HEK293 (cell line): ENCODE data around the gene TCF12.

Source experiments
- CTCF ChIA-PET: fragments of 350-600 bp; formaldehyde crosslinking; extraction: SDS; loops from one replicate; lab custom pipeline; 2021; ENCODE audit warnings: antibody characterized with exemption; lab: Yijun Ruan, JAX
- POLR2A ChIA-PET: fragments of 300-600 bp; formaldehyde crosslinking; extraction: SDS; loops from one replicate; lab custom pipeline; 2020; ENCODE audit warnings: antibody characterized with exemption, inconsistent platforms; lab: Yijun Ruan, JAX
- H3K27ac ChIP-seq: fragments of 200-500 bp; sonication (Bioruptor generic); 2 replicates; pipeline ENCODE4 v1.5.1; 2014; ENCODE audit warnings: low read depth, low read length, control low read depth, inconsistent platforms; ENCODE audit errors: extremely low read depth
- H3K36me3 ChIP-seq, 2 experiments: fragments of 200-500 bp in 1 of 2; sonication (Bioruptor generic) in 1 of 2; 1 replicate in 1 of 2; 2 replicates in 1 of 2; pipeline ENCODE4 v1.5.1; 2014 to 2017; ENCODE audit warnings: inconsistent platforms in 2 of 2, low read length in 2 of 2; ENCODE audit not compliant: control insufficient read depth in 2 of 2, insufficient read depth in 1 of 2
- H3K4me1 ChIP-seq: fragments of 200-500 bp; sonication (Bioruptor generic); 2 replicates; pipeline ENCODE4 v1.5.1; 2014; ENCODE audit warnings: mild to moderate bottlenecking, low read length, inconsistent platforms; ENCODE audit not compliant: control insufficient read depth, insufficient read depth
- H3K4me3 ChIP-seq: 2 replicates; pipeline ENCODE4 v1.5.1; 2011; ENCODE audit warnings: low read depth, mild to moderate bottlenecking, control low read depth, low read length, moderate library complexity
- H3K9me3 ChIP-seq: fragments of 200-500 bp; sonication (Bioruptor generic); 2 replicates; pipeline ENCODE4 v1.5.1; 2014; ENCODE audit warnings: low read depth, low read length, inconsistent platforms; ENCODE audit not compliant: control insufficient read depth, insufficient read depth
- HOXD13 ChIP-seq: sonication (generic); formaldehyde crosslinking; IDR thresholded peaks from 2 replicates; pipeline ENCODE4 v1.8.0; 2022; ENCODE audit warnings: missing genetic modification reagents, borderline replicate concordance
- OSR2 ChIP-seq: fragments of 450-650 bp; formaldehyde crosslinking; IDR thresholded peaks from 2 replicates; pipeline ENCODE4 v1.5.1; 2016; ENCODE audit warnings: missing biosample characterization, missing genetic modification characterization
- PRDM6 ChIP-seq: fragments of 450-650 bp; formaldehyde crosslinking; IDR thresholded peaks from 2 replicates; pipeline ENCODE4 v1.5.1; 2017; ENCODE audit warnings: missing biosample characterization, missing genetic modification characterization
- SP7 ChIP-seq: fragments of 450-650 bp; formaldehyde crosslinking; IDR thresholded peaks from 2 replicates; pipeline ENCODE4 v1.5.1; 2016; ENCODE audit warnings: missing biosample characterization, missing genetic modification characterization
- ZBTB20 ChIP-seq: fragments of 450-650 bp; formaldehyde crosslinking; IDR thresholded peaks from 2 replicates; pipeline ENCODE4 v1.5.1; 2016; ENCODE audit warnings: missing biosample characterization, missing genetic modification characterization
- ZFHX2 ChIP-seq: fragments of 450-650 bp; formaldehyde crosslinking; conservative IDR thresholded peaks from 2 replicates; pipeline ENCODE4 v1.5.1; 2016; ENCODE audit warnings: missing biosample characterization, missing genetic modification characterization
- ZNF114 ChIP-seq: fragments of 450-650 bp; formaldehyde crosslinking; IDR thresholded peaks from 2 replicates; pipeline ENCODE4 v1.5.0; 2017; ENCODE audit warnings: missing biosample characterization, missing genetic modification characterization
- ZNF132 ChIP-seq: fragments of 450-650 bp; formaldehyde crosslinking; IDR thresholded peaks from 2 replicates; pipeline ENCODE4 v1.5.1; 2017; ENCODE audit warnings: missing biosample characterization, missing genetic modification characterization, borderline replicate concordance
- ZNF214 ChIP-seq: fragments of 450-650 bp; formaldehyde crosslinking; IDR thresholded peaks from 2 replicates; pipeline ENCODE4 v1.5.1; 2017; ENCODE audit warnings: missing biosample characterization, mild to moderate bottlenecking, missing genetic modification characterization, borderline replicate concordance
- ZNF280C ChIP-seq: fragments of 450-650 bp; formaldehyde crosslinking; IDR thresholded peaks from 2 replicates; pipeline ENCODE4 v1.5.1; 2016; ENCODE audit warnings: missing biosample characterization, missing genetic modification characterization
- ZNF335 ChIP-seq: fragments of 450-650 bp; formaldehyde crosslinking; conservative IDR thresholded peaks from 2 replicates; pipeline ENCODE4 v1.5.1; 2016; ENCODE audit warnings: missing biosample characterization, missing genetic modification characterization
- ZNF362 ChIP-seq: fragments of 450-650 bp; formaldehyde crosslinking; IDR thresholded peaks from 2 replicates; pipeline ENCODE4 v1.5.1; 2016; ENCODE audit warnings: missing biosample characterization, missing genetic modification characterization
- ZNF530 ChIP-seq: fragments of 450-650 bp; formaldehyde crosslinking; IDR thresholded peaks from 2 replicates; pipeline ENCODE4 v1.5.1; 2016; ENCODE audit warnings: low read depth, missing biosample characterization, missing genetic modification characterization
- ZNF555 ChIP-seq: fragments of 450-650 bp; formaldehyde crosslinking; conservative IDR thresholded peaks from 2 replicates; pipeline ENCODE4 v1.5.1; 2017; ENCODE audit warnings: missing biosample characterization, mild to moderate bottlenecking, missing genetic modification characterization, inconsistent platforms
- ZNF629 ChIP-seq: fragments of 450-650 bp; formaldehyde crosslinking; IDR thresholded peaks from 2 replicates; pipeline ENCODE4 v1.5.1; 2017; ENCODE audit warnings: missing biosample characterization, missing genetic modification characterization
- ZNF660 ChIP-seq: fragments of 450-650 bp; IDR thresholded peaks from 2 replicates; pipeline ENCODE4 v1.5.1; 2018; ENCODE audit warnings: missing biosample characterization, mild to moderate bottlenecking, missing genetic modification characterization
- ZNF701 ChIP-seq: fragments of 450-650 bp; formaldehyde crosslinking; IDR thresholded peaks from 2 replicates; pipeline ENCODE4 v1.5.1; 2016; ENCODE audit warnings: missing biosample characterization, missing genetic modification characterization
- ZNF747 ChIP-seq: fragments of 450-650 bp; formaldehyde crosslinking; IDR thresholded peaks from 2 replicates; pipeline ENCODE4 v1.5.1; 2016; ENCODE audit warnings: missing biosample characterization, missing genetic modification characterization
- ZNF792 ChIP-seq: fragments of 450-650 bp; formaldehyde crosslinking; IDR thresholded peaks from 2 replicates; pipeline ENCODE4 v1.5.1; 2016; ENCODE audit warnings: missing biosample characterization, missing genetic modification characterization
- ZSCAN30 ChIP-seq: fragments of 450-650 bp; IDR thresholded peaks from 2 replicates; pipeline ENCODE4 v1.5.1; 2018; ENCODE audit warnings: missing biosample characterization, mild to moderate bottlenecking, missing genetic modification characterization, moderate library complexity
- TF ChIP-seq, protein P1 (sequence below): fragments of 450-650 bp; formaldehyde crosslinking; IDR thresholded peaks from 2 replicates; pipeline ENCODE4 v1.5.1; 2016; ENCODE audit warnings: missing biosample characterization, missing genetic modification characterization

TCF12 gene

GRCh38 chr15:57216288-57216687 lies 297.8 kb downstream of the TCF12 start:
- ChIA-PET POLR2A (interaction anchor here (0.6 kb wide), 1 partner anchor 112 kb away, joined by 3 read pairs; no protein-coding TSS in a partner anchor), CTCF (interaction anchor here (0.6 kb wide), 2 partner anchors 40 to 511 kb away, joined by 3 to 4 read pairs; no protein-coding TSS in a partner anchor)
- Histone ChIP-seq H3K4me3 (no peak overlapping the region), H3K9me3 (no peaks in the 10 kb centered on the region), H3K4me1 (peaks cover 20% of the 10 kb centered on the region; the same call in 1 of the 2 replicates), H3K27ac (no peak overlapping the region), H3K36me3 (no peaks in the 10 kb centered on the region)
- TF ChIP-seq OSR2 (tag by site-specific recombination): peak; percentile 43; the same call in 1 of the 2 replicates
- no peak for TF ChIP-seq ZNF747 (tag by site-specific recombination)
- no peak for TF ChIP-seq ZNF792 (tag by site-specific recombination)
- TF ChIP-seq SP7: 0 out of 2 replicates have a peak, but pooled peaks have one; percentile 15
- TF ChIP-seq ZNF335 (tag by site-specific recombination): peak; percentile 33; the same call in 1 of the 2 replicates
- no peak for TF ChIP-seq ZBTB20 (tag by site-specific recombination)
- no peak for TF ChIP-seq ZNF701 (tag by site-specific recombination)
- TF ChIP-seq HOXD13 (CRISPR knock-in tag): no peak
- TF ChIP-seq PRDM6: peak; percentile 71
- peak; percentile 42; the same call in 1 of the 2 replicates for TF ChIP-seq ZNF629 (tag by site-specific recombination)
- TF ChIP-seq ZNF280C (tag by site-specific recombination): no peak
- peak; percentile 44; the same call in 1 of the 2 replicates for TF ChIP-seq ZNF362 (tag by site-specific recombination)

DNA sequence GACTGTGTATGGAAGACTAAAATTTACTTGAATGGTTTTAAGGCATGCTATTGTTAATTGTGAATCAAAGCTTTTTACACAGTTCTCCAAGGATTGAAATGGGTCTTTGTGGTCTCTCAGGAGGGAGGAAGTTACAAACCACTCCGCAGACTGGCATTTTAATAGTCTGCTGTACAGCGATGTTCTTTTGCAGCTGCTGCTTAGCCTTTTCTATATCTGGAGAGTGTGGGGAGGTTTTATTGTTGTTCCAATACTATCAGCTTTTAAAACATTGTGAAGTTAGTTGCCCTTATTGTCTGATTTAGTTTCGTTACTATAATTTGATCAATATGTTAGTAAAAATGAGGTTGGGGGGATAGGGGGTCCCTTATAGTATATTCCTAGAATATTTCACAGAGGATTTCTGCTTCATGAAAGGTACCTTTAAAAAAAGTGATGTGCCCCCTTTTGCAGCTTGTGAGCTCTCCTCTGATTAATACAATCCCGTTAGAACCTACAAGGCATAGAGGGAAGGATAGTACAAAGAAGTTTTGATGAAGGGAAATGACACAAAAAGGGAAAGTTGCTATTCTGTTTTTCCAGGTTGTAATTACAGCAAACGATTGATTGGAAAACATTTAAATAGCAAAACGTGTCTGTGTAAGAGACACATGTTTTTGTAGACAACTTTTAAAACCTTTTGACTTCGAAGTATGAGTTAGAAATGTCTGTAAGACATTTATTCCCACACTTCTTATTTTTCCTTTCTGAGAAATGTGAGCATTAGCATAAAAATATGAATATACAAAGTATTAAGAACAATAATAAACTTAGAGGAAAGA lies 299.5 kb downstream of the TCF12 start:
- H3K27ac ChIP-seq: no peak overlapping the region
- ChIA-PET CTCF (interaction anchor here (1.2 kb wide), 1 partner anchor 88 kb away, joined by 4 read pairs; no protein-coding TSS in a partner anchor), POLR2A (no interaction called here)
- no peaks in the 10 kb centered on the region for H3K36me3 ChIP-seq
- no peaks in the 10 kb centered on the region for H3K9me3 ChIP-seq
- H3K4me1 ChIP-seq: peaks cover 20% of the 10 kb centered on the region; the same call in 1 of the 2 replicates
- no peak overlapping the region for H3K4me3 ChIP-seq
- TF ChIP-seq ZNF280C (tag by site-specific recombination) (no peak), ZNF660 (tag by site-specific recombination) (peak; percentile 93), ZNF214 (tag by site-specific recombination) (no peak), ZFHX2 (tag by site-specific recombination) (no peak), ZNF114 (tag by site-specific recombination) (no peak), ZNF132 (tag by site-specific recombination) (no peak), ZNF335 (tag by site-specific recombination) (peak; percentile 52; the same call in 1 of the 2 replicates), ZNF530 (tag by site-specific recombination) (no peak), ZNF555 (no peak), ZSCAN30 (tag by site-specific recombination) (no peak)
- TF ChIP-seq, protein P1, sequence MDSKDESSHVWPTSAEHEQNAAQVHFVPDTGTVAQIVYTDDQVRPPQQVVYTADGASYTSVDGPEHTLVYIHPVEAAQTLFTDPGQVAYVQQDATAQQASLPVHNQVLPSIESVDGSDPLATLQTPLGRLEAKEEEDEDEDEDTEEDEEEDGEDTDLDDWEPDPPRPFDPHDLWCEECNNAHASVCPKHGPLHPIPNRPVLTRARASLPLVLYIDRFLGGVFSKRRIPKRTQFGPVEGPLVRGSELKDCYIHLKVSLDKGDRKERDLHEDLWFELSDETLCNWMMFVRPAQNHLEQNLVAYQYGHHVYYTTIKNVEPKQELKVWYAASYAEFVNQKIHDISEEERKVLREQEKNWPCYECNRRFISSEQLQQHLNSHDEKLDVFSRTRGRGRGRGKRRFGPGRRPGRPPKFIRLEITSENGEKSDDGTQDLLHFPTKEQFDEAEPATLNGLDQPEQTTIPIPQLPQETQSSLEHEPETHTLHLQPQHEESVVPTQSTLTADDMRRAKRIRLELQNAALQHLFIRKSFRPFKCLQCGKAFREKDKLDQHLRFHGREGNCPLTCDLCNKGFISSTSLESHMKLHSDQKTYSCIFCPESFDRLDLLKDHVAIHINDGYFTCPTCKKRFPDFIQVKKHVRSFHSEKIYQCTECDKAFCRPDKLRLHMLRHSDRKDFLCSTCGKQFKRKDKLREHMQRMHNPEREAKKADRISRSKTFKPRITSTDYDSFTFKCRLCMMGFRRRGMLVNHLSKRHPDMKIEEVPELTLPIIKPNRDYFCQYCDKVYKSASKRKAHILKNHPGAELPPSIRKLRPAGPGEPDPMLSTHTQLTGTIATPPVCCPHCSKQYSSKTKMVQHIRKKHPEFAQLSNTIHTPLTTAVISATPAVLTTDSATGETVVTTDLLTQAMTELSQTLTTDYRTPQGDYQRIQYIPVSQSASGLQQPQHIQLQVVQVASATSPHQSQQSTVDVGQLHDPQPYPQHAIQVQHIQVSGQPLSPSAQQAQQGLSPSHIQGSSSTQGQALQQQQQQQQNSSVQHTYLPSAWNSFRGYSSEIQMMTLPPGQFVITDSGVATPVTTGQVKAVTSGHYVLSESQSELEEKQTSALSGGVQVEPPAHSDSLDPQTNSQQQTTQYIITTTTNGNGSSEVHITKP (tag by site-specific recombination): peak; percentile 91
